A549 (cell line): ENCODE measurements around the gene VARS2.

Experiments
- CTCF ChIP-seq: fragments of >200 bp; sonication (Bioruptor Twin); formaldehyde crosslinking; IDR thresholded peaks from 3 replicates; pipeline ENCODE4 v1.5.1; 2016
- RCOR1 ChIP-seq: fragments of 150-350 bp; IDR thresholded peaks from 2 replicates; pipeline ENCODE4 v1.6.1; 2014; ENCODE audit warnings: antibody characterized with exemption, low read length, low read depth
- REST ChIP-seq: fragments of 200-600 bp; sonication (generic); IDR thresholded peaks from 2 replicates; pipeline ENCODE4 v1.6.1; 2016; ENCODE audit warnings: antibody characterized with exemption, mild to moderate bottlenecking, moderate library complexity

- TF ChIP-seq CTCF = no peak
- TF ChIP-seq RCOR1 = no peak
- no peak for TF ChIP-seq REST
These were observed 16.5 kb downstream of the VARS2 start for GRCh38 chr6:30930506-30930905.
